ENCODE data around the gene C16orf78. TPM values are rescaled to one million over a fixed set of nuclear protein-coding genes. Genes with fewer than 3 reads are reported as not detected.
A peak's percentile ranks its signal among the peaks of the same experiment; 100 is the strongest.

Gene C16orf78
- total and polyA plus RNA-seq, 2 of the 8 experiments (the other 6 are each of a cell fraction or from before 2014, with no cell fraction given): not detected

DNA sequence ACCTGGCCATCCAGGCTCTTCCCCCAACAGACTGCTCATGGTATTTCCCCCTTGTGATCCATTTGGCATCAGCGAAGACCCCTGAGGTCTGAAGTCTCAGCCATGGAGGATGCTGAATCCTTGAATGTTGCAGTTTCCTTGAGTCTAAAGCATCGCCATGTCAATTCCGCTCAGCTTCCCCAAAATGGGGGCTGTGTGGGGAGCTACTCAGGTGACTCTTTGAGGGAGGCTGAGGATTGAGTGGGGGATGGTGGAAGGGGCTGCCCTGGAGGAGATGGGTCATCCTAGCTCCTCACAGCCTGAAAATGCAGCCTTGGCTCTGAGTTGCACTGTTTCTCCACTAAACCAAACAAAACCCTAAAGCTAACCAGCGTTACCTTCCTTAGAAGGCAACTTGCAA lies 2.6 kb downstream of the C16orf78 start:
- WGBS, 2 experiments (ENCODE audit: extremely low coverage in 1 of 2, insufficient coverage in 1 of 2, insufficient read length in 1 of 2, insufficient replicate concordance in 2 of 2, low coverage in 1 of 2, low lambda C conversion rate in 2 of 2, missing lambda C conversion rate in 1 of 2): 95% methylated on average over 4 of the region's 4 CpGs; no CpG with 5 or more reads in 1 of the 2 experiments
- Histone ChIP-seq H3K14ac (ENCODE audit: insufficient read length) (no peak overlapping the region), H2BK20ac (ENCODE audit: low read length) (no peak overlapping the region), H3K27me3 (replicated peaks in 1 of 4; ENCODE audit: control insufficient read depth in 3 of 4, extremely low read depth in 1 of 4, insufficient read depth in 3 of 4, low read length in 3 of 4) (no peaks in the 10 kb centered on the region; a peak in 2 of 7 replicates), H3K79me1 (ENCODE audit: low read depth, low read length) (no peaks in the 10 kb centered on the region), H2BK5ac (ENCODE audit: low read depth, low read length) (no peak overlapping the region), H3K79me2 (ENCODE audit: control insufficient read depth in 1 of 2, insufficient read depth in 2 of 2, low read length in 2 of 2) (no peaks in the 10 kb centered on the region), H4K91ac (replicated peaks; ENCODE audit: insufficient read length, low read length) (no peak overlapping the region), H3K36me3 (ENCODE audit: control insufficient read depth in 2 of 4, insufficient read depth in 4 of 4, low read length in 3 of 4) (no peaks in the 10 kb centered on the region), H4K20me1 (replicated peaks in 1 of 2; ENCODE audit: control insufficient read depth in 1 of 2, insufficient read depth in 2 of 2, low read length in 2 of 2) (no peaks in the 10 kb centered on the region), H3K56ac (replicated peaks; ENCODE audit: insufficient read length, low read depth, low read length) (no peak overlapping the region), H4K5ac (ENCODE audit: insufficient read length, low read depth, low read length) (no peak overlapping the region), H3K4me1 (replicated peaks in 1 of 4; ENCODE audit: control insufficient read depth in 3 of 4, insufficient read depth in 4 of 4, low read length in 3 of 4) (peaks cover 0 to 8% (median 3%) of the 10 kb centered on the region in 4 experiments; a peak in 4 of 7 replicates), H2AK5ac (ENCODE audit: low read depth, low read length) (no peak overlapping the region), H2AFZ (ENCODE audit: low read length) (no peak overlapping the region), H3K23me2 (ENCODE audit: low read depth, low read length) (peaks cover 3% of the 10 kb centered on the region; the same call in 1 of the 2 replicates), H3K18ac (ENCODE audit: extremely low read depth, low read length) (no peak overlapping the region; the same call in 1 of the 2 replicates), H3K4ac (replicated peaks; ENCODE audit: insufficient read length, low read depth, low read length) (no peak overlapping the region), H2BK120ac (replicated peaks; ENCODE audit: low read depth, low read length) (no peak overlapping the region), H3K23ac (ENCODE audit: insufficient read length) (no peak overlapping the region), H3K27ac (ENCODE audit: low read depth, low read length) (no peak overlapping the region), H3K9me3 (ENCODE audit: insufficient read depth in 2 of 2, low read depth in 1 of 2, low read length in 1 of 2) (no peaks in the 10 kb centered on the region), H3K4me2 (ENCODE audit: insufficient read depth in 1 of 2, low read depth in 2 of 2, low read length in 2 of 2) (no peak overlapping the region), H2BK12ac (ENCODE audit: low read depth, low read length) (no peak overlapping the region), H4K8ac (ENCODE audit: extremely low read depth, insufficient read depth, low read length) (no peak overlapping the region; the same call in 1 of the 2 replicates), H3K9ac (replicated peaks in 1 of 4; ENCODE audit: extremely low read depth in 1 of 4, low read depth in 3 of 4, low read length in 3 of 4) (no peak overlapping the region), H3K4me3 (ENCODE audit: extremely low read depth in 1 of 4, insufficient read depth in 2 of 4, low read depth in 3 of 4, low read length in 4 of 4) (no peak overlapping the region), H2BK15ac (ENCODE audit: low read length) (peak overlapping the region; percentile 61; the same call in 1 of the 2 replicates)
- no peak for FAIRE-seq
- DNase-seq (ENCODE audit: low read depth in 1 of 2, low spot score in 2 of 2): peak in 1 of 2 experiments; percentile 24
- CTCF ChIA-PET (ENCODE audit: partially characterized antibody): interaction anchor here (0.6 to 5.2 kb wide), 2 partner anchors 28 to 501 kb away, joined by 4 to 20 read pairs; no protein-coding TSS in a partner anchor
- no peak for TF ChIP-seq BACH1 (IDR thresholded peaks at IDR 0.05; ENCODE audit: low read length)
- TF ChIP-seq, protein P1, sequence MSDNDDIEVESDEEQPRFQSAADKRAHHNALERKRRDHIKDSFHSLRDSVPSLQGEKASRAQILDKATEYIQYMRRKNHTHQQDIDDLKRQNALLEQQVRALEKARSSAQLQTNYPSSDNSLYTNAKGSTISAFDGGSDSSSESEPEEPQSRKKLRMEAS (IDR thresholded peaks at IDR 0.05): no peak
- POLR2A ChIA-PET (ENCODE audit: partially characterized antibody): interaction anchor here (1.8 kb wide), 1 partner anchor 12 kb away, joined by 4 read pairs; no protein-coding TSS in a partner anchor
